Measurements from ENCODE around the gene NFATC3.

GRCh38 chr16:68228652-68229051, 143.5 kb downstream of the NFATC3 start:
- no peak for TF ChIP-seq EP300 (IDR thresholded peaks at IDR 0.05)
- TF ChIP-seq POLR2A (IDR thresholded peaks at IDR 0.05) = no peak
- TF ChIP-seq POLR2AphosphoS5 (IDR thresholded peaks at IDR 0.05) = no peak
- no peak for TF ChIP-seq CTCF (IDR thresholded peaks at IDR 0.05)
